Measurements from ENCODE around the gene MAB21L3. TPM values are rescaled to one million over a fixed set of nuclear protein-coding genes. Genes with fewer than 3 reads are reported as not detected.

MAB21L3 gene
- total RNA-seq, 1 donor from 2014 or later, result not detected

GRCh38 chr1:116153692-116154031, 42.5 kb downstream of the MAB21L3 start:
- no peak for DNase-seq (ENCODE audit: extremely low spot score, unreplicated experiment)
- Mint-ChIP-seq H3K27ac (ENCODE audit: unreplicated experiment) (no peak overlapping the region), H3K4me3 (ENCODE audit: unreplicated experiment) (no peak overlapping the region), H3K27me3 (ENCODE audit: unreplicated experiment) (peaks cover 35% of the 10 kb centered on the region), H3K36me3 (ENCODE audit: unreplicated experiment) (no peaks in the 10 kb centered on the region), H3K9me3 (ENCODE audit: unreplicated experiment) (no peaks in the 10 kb centered on the region), H3K4me1 (ENCODE audit: unreplicated experiment) (peaks cover 3% of the 10 kb centered on the region)
- TF ChIP-seq CTCF (IDR thresholded peaks at IDR 0.05), result no peak

- no peaks in the 10 kb centered on the region for H3K9me3 Mint-ChIP-seq (ENCODE audit: unreplicated experiment)
- no peak overlapping the region for H3K27ac Mint-ChIP-seq (ENCODE audit: unreplicated experiment)
- TF ChIP-seq CTCF (IDR thresholded peaks at IDR 0.05), result no peak
- no peaks in the 10 kb centered on the region for H3K36me3 Mint-ChIP-seq (ENCODE audit: unreplicated experiment)
- H3K4me1 Mint-ChIP-seq (ENCODE audit: unreplicated experiment), result peaks cover 3% of the 10 kb centered on the region
- H3K4me3 Mint-ChIP-seq (ENCODE audit: unreplicated experiment), result no peak overlapping the region
- peak; percentile 49 for DNase-seq (ENCODE audit: extremely low spot score, unreplicated experiment)
- peaks cover 41% of the 10 kb centered on the region for H3K27me3 Mint-ChIP-seq (ENCODE audit: unreplicated experiment)
These were observed 43.3 kb downstream of the MAB21L3 start for GRCh38 chr1:116154536-116154935.

- H3K27me3 Mint-ChIP-seq (ENCODE audit: unreplicated experiment), result peaks cover 50% of the 10 kb centered on the region
These were observed 45.9 kb downstream of the MAB21L3 start for GRCh38 chr1:116157096-116157495.

GRCh38 chr1:116159177-116159576, 48.0 kb downstream of the MAB21L3 start:
- no peaks in the 10 kb centered on the region for H3K36me3 Mint-ChIP-seq (ENCODE audit: unreplicated experiment)
- no peak overlapping the region for H3K27ac Mint-ChIP-seq (ENCODE audit: unreplicated experiment)
- H3K4me3 Mint-ChIP-seq (ENCODE audit: unreplicated experiment), result no peak overlapping the region
- peaks cover 63% of the 10 kb centered on the region for H3K27me3 Mint-ChIP-seq (ENCODE audit: unreplicated experiment)
- TF ChIP-seq CTCF (IDR thresholded peaks at IDR 0.05), result no peak
- peak; percentile 40 for DNase-seq (ENCODE audit: extremely low spot score, unreplicated experiment)
- H3K9me3 Mint-ChIP-seq (ENCODE audit: unreplicated experiment), result no peaks in the 10 kb centered on the region
- H3K4me1 Mint-ChIP-seq (ENCODE audit: unreplicated experiment), result no peaks in the 10 kb centered on the region

More at GRCh38 chr1:116157096-116157495, 45.9 kb downstream of the MAB21L3 start:
- Mint-ChIP-seq H3K4me1 (ENCODE audit: unreplicated experiment) (no peaks in the 10 kb centered on the region), H3K27ac (ENCODE audit: unreplicated experiment) (no peak overlapping the region), H3K36me3 (ENCODE audit: unreplicated experiment) (no peaks in the 10 kb centered on the region), H3K4me3 (ENCODE audit: unreplicated experiment) (no peak overlapping the region), H3K9me3 (ENCODE audit: unreplicated experiment) (no peaks in the 10 kb centered on the region)
- peak; percentile 46 for DNase-seq (ENCODE audit: extremely low spot score, unreplicated experiment)
- no peak for TF ChIP-seq CTCF (IDR thresholded peaks at IDR 0.05)

- no peak for DNase-seq (ENCODE audit: extremely low spot score, unreplicated experiment)
- H3K27ac Mint-ChIP-seq (ENCODE audit: unreplicated experiment), result no peak overlapping the region
- H3K9me3 Mint-ChIP-seq (ENCODE audit: unreplicated experiment), result no peaks in the 10 kb centered on the region
- peaks cover 60% of the 10 kb centered on the region for H3K27me3 Mint-ChIP-seq (ENCODE audit: unreplicated experiment)
- TF ChIP-seq CTCF (IDR thresholded peaks at IDR 0.05), result no peak
- H3K4me1 Mint-ChIP-seq (ENCODE audit: unreplicated experiment), result no peaks in the 10 kb centered on the region
- H3K4me3 Mint-ChIP-seq (ENCODE audit: unreplicated experiment), result no peak overlapping the region
- no peaks in the 10 kb centered on the region for H3K36me3 Mint-ChIP-seq (ENCODE audit: unreplicated experiment)
These were observed 48.4 kb downstream of the MAB21L3 start for GRCh38 chr1:116159611-116160010.

Measured in osteocyte (in vitro differentiated cells).